ENCODE measurements around the gene ATF7IP2. TPM values are rescaled to one million over a fixed set of nuclear protein-coding genes. Genes with fewer than 3 reads are reported as not detected.

Gene ATF7IP2
- total and polyA plus RNA-seq, 2 of the 13 experiments (the other 11 are each of a cell fraction or from before 2014, with no cell fraction given), result 117 to 217 TPM

- Histone ChIP-seq H3K4me3 (replicated peaks in 1 of 3; ENCODE audit: insufficient read depth in 1 of 3, low read depth in 2 of 3, low read length in 3 of 3) (no peak overlapping the region), H3K27me3 (ENCODE audit: control insufficient read depth in 1 of 2, insufficient read depth in 2 of 2, low read length in 2 of 2) (no peaks in the 10 kb centered on the region), H3K9ac (ENCODE audit: insufficient read depth, low read depth, low read length) (no peak overlapping the region), H3K4me1 (ENCODE audit: insufficient read depth, low read length) (peaks cover 18% of the 10 kb centered on the region), H3K27ac (ENCODE audit: extremely low read length, insufficient read depth, low read length) (no peak overlapping the region), H3K4me2 (ENCODE audit: low read depth, low read length) (no peak overlapping the region), H3K36me3 (replicated peaks in 1 of 2; ENCODE audit: control insufficient read depth in 1 of 2, insufficient read depth in 2 of 2, low read length in 2 of 2) (no peaks in the 10 kb centered on the region), H2AFZ (ENCODE audit: low read length) (no peak overlapping the region), H3K9me3 (ENCODE audit: low read length) (no peaks in the 10 kb centered on the region), H3K79me2 (ENCODE audit: insufficient read depth, low read length) (no peaks in the 10 kb centered on the region), H4K20me1 (ENCODE audit: insufficient read depth, low read length) (no peaks in the 10 kb centered on the region)
- FAIRE-seq, result no peak
- WGBS (ENCODE audit: low lambda C conversion rate), result 97% methylated on average over 6 of the region's 6 CpGs
- no peak for TF ChIP-seq CEBPB (IDR thresholded peaks at IDR 0.05; ENCODE audit: borderline replicate concordance, low read depth, low read length)
- TF ChIP-seq ZNF652 (CRISPR knock-in tag; IDR thresholded peaks at IDR 0.05; ENCODE audit: borderline replicate concordance, low read depth), result no peak
- no peak for TF ChIP-seq ZNF33A (CRISPR knock-in tag; IDR thresholded peaks at IDR 0.05; ENCODE audit: borderline replicate concordance)
- no peak for TF ChIP-seq SUZ12 (IDR thresholded peaks at IDR 0.05; ENCODE audit: low read depth, low read length)
- TF ChIP-seq NCOR1 (IDR thresholded peaks at IDR 0.05; ENCODE audit: borderline replicate concordance, low read length), result no peak
- TF ChIP-seq IRX3 (CRISPR knock-in tag; IDR thresholded peaks at IDR 0.05; ENCODE audit: borderline replicate concordance, low read depth), result no peak
- TF ChIP-seq ZNF598 (CRISPR knock-in tag; IDR thresholded peaks at IDR 0.05; ENCODE audit: borderline replicate concordance), result no peak
- no peak for TF ChIP-seq ZBTB43 (CRISPR knock-in tag; conservative IDR thresholded peaks at IDR 0.05)
- intact Hi-C loops (cut with micrococcal nuclease; ENCODE audit: unreplicated experiment) (no loop called here), in situ Hi-C loops (cut with HindIII; ENCODE audit: extremely low pct_ligation_motif_present, low pct_unique_long_range_greater_than_20kb) (no loop called here)
- BruUV-seq (replicated peaks), result no TSS peak
- no peak for ATAC-seq
- ChIA-PET POLR2A (interaction anchor here (0.5 kb wide), 1 partner anchor 35 kb away, joined by 3 read pairs; no protein-coding TSS in a partner anchor), CTCF (ENCODE audit: low intra/inter-chr PET ratio, low total read pairs) (no interaction called here)
- no peak for DNase-seq (ENCODE audit: low spot score)
Observed at GRCh38 chr16:10525214-10525825, 139.5 kb downstream of the ATF7IP2 start.
